ENCODE measurements around the gene SLC18A3.

SLC18A3 gene

GRCh38 chr10:49618821-49619220 lies 8.7 kb downstream of the SLC18A3 start:
- no peak for DNase-seq
- TF ChIP-seq CTCF (IDR thresholded peaks at IDR 0.05; ENCODE audit: low read depth, low read length) = no peak
- Histone ChIP-seq H3K9me3 (no peaks in the 10 kb centered on the region), H3K27me3 (no peaks in the 10 kb centered on the region), H3K4me3 (ENCODE audit: low read depth, low read length) (no peak overlapping the region), H3K36me3 (no peaks in the 10 kb centered on the region), H3K4me1 (peaks cover 43% of the 10 kb centered on the region)

GRCh38 chr10:49619613-49620012 lies 9.5 kb downstream of the SLC18A3 start:
- no peaks in the 10 kb centered on the region for H3K27me3 ChIP-seq
- peak; percentile 27 for TF ChIP-seq CTCF (IDR thresholded peaks at IDR 0.05; ENCODE audit: low read depth, low read length)

GRCh38 chr10:49620286-49620810 lies 10.2 kb downstream of the SLC18A3 start:
- H3K36me3 ChIP-seq = no peaks in the 10 kb centered on the region
- H3K27me3 ChIP-seq = no peaks in the 10 kb centered on the region
- peaks cover 41% of the 10 kb centered on the region for H3K4me1 ChIP-seq
- DNase-seq = no peak
- H3K9me3 ChIP-seq = no peaks in the 10 kb centered on the region
- no peak overlapping the region for H3K4me3 ChIP-seq (ENCODE audit: low read depth, low read length)
- no peak for TF ChIP-seq CTCF (IDR thresholded peaks at IDR 0.05; ENCODE audit: low read depth, low read length)

More at GRCh38 chr10:49619613-49620012, 9.5 kb downstream of the SLC18A3 start:
- Histone ChIP-seq H3K4me1 (peaks cover 43% of the 10 kb centered on the region), H3K4me3 (ENCODE audit: low read depth, low read length) (no peak overlapping the region), H3K9me3 (no peaks in the 10 kb centered on the region), H3K36me3 (no peaks in the 10 kb centered on the region)
- no peak for DNase-seq

GRCh38 chr10:49620841-49621378 lies 10.8 kb downstream of the SLC18A3 start:
- peaks cover 35% of the 10 kb centered on the region for H3K4me1 ChIP-seq
- no peak for TF ChIP-seq CTCF (IDR thresholded peaks at IDR 0.05; ENCODE audit: low read depth, low read length)
- H3K36me3 ChIP-seq = no peaks in the 10 kb centered on the region
- no peak overlapping the region for H3K4me3 ChIP-seq (ENCODE audit: low read depth, low read length)
- H3K27me3 ChIP-seq = no peaks in the 10 kb centered on the region
- DNase-seq = peak; percentile 77
- H3K9me3 ChIP-seq = no peaks in the 10 kb centered on the region

GRCh38 chr10:49621561-49621960 lies 11.5 kb downstream of the SLC18A3 start:
- Histone ChIP-seq H3K27me3 (no peaks in the 10 kb centered on the region), H3K4me3 (ENCODE audit: low read depth, low read length) (no peak overlapping the region), H3K36me3 (no peaks in the 10 kb centered on the region), H3K4me1 (peaks cover 30% of the 10 kb centered on the region), H3K9me3 (no peaks in the 10 kb centered on the region)
- DNase-seq = no peak
- TF ChIP-seq CTCF (IDR thresholded peaks at IDR 0.05; ENCODE audit: low read depth, low read length) = no peak

Measured in BE2C (cell line).